Stimulated activated effector memory CD8-positive, alpha-beta T cell treated with anti-CD3 and anti-CD28 coated beads, Interleukin-12 subunit alpha, Interleukin-12 subunit beta, amount 100 ng/mL, for 72 hours (primary cell): Measurements from ENCODE around the gene ATP6V0B.

Experiments used
- ATAC-seq: fragments of 150-1000 bp; cut with Tn5 transposase; 2 replicates; pipeline ENCODE4 v1.10.0; 2021
- DNase-seq, 2 donors: peaks; one replicate each; pipeline ENCODE4 v3.0.0; 2021 to 2022; ENCODE audit warnings: low spot score in 2 of 2
- H3K27ac Mint-ChIP-seq: one replicate; pipeline ENCODE4 v1.8.0; 2022; ENCODE audit warnings: mild to moderate bottlenecking, mixed read lengths
- H3K36me3 Mint-ChIP-seq: one replicate; pipeline ENCODE4 v1.8.0; 2022; ENCODE audit warnings: mild to moderate bottlenecking, mixed read lengths
- H3K4me1 Mint-ChIP-seq: one replicate; pipeline ENCODE4 v1.8.0; 2022; ENCODE audit warnings: mixed read lengths
- H3K4me3 Mint-ChIP-seq: one replicate; pipeline ENCODE4 v1.8.0; 2022; ENCODE audit warnings: mild to moderate bottlenecking, mixed read lengths
- H3K9me3 Mint-ChIP-seq: one replicate; pipeline ENCODE4 v1.8.0; 2022; ENCODE audit warnings: mixed read lengths

The ATP6V0B gene

GRCh38 chr1:43983253-43983899 lies 8.6 kb downstream of the ATP6V0B start:
- ATAC-seq (no peak), DNase-seq (no peak)
- Mint-ChIP-seq H3K36me3 (peaks cover 25% of the 10 kb centered on the region), H3K9me3 (no peaks in the 10 kb centered on the region), H3K27ac (peak overlapping the region; percentile 76), H3K4me3 (no peak overlapping the region), H3K4me1 (peaks cover 37% of the 10 kb centered on the region)

GRCh38 chr1:43984855-43985254 lies 10.1 kb downstream of the ATP6V0B start:
- DNase-seq (no peak), ATAC-seq (no peak)
- H3K9me3 Mint-ChIP-seq = no peaks in the 10 kb centered on the region
- H3K4me1 Mint-ChIP-seq = peaks cover 28% of the 10 kb centered on the region
- H3K27ac Mint-ChIP-seq = no peak overlapping the region
- no peak overlapping the region for H3K4me3 Mint-ChIP-seq
- peaks cover 25% of the 10 kb centered on the region for H3K36me3 Mint-ChIP-seq

GRCh38 chr1:43985984-43986595 lies 11.3 kb downstream of the ATP6V0B start:
- no peak overlapping the region for H3K4me3 Mint-ChIP-seq
- H3K4me1 Mint-ChIP-seq = peaks cover 16% of the 10 kb centered on the region
- no peak overlapping the region for H3K27ac Mint-ChIP-seq
- no peak for ATAC-seq
- DNase-seq = no peak
- peaks cover 25% of the 10 kb centered on the region for H3K36me3 Mint-ChIP-seq
- H3K9me3 Mint-ChIP-seq = no peaks in the 10 kb centered on the region

- peaks cover 19% of the 10 kb centered on the region for H3K4me1 Mint-ChIP-seq
- no peak overlapping the region for H3K27ac Mint-ChIP-seq
- no peaks in the 10 kb centered on the region for H3K9me3 Mint-ChIP-seq
- ATAC-seq (no peak), DNase-seq (no peak)
- H3K36me3 Mint-ChIP-seq = peaks cover 28% of the 10 kb centered on the region
- no peak overlapping the region for H3K4me3 Mint-ChIP-seq
Observed at GRCh38 chr1:43986712-43987111, 12.0 kb downstream of the ATP6V0B start.

GRCh38 chr1:43987159-43987902 lies 12.6 kb downstream of the ATP6V0B start:
- Mint-ChIP-seq H3K36me3 (peaks cover 32% of the 10 kb centered on the region), H3K4me3 (no peak overlapping the region)

GRCh38 chr1:43990271-43991199 lies 15.8 kb downstream of the ATP6V0B start:
- peaks cover 14% of the 10 kb centered on the region for H3K4me1 Mint-ChIP-seq
- no peaks in the 10 kb centered on the region for H3K9me3 Mint-ChIP-seq
- H3K4me3 Mint-ChIP-seq = peak overlapping the region; percentile 88
- peak overlapping the region; percentile 86 for H3K27ac Mint-ChIP-seq
- H3K36me3 Mint-ChIP-seq = peaks cover 23% of the 10 kb centered on the region
- ATAC-seq (no peak), DNase-seq (no peak)

More at GRCh38 chr1:43987159-43987902, 12.6 kb downstream of the ATP6V0B start:
- ATAC-seq (no peak), DNase-seq (no peak)
- H3K9me3 Mint-ChIP-seq = no peaks in the 10 kb centered on the region
- peaks cover 23% of the 10 kb centered on the region for H3K4me1 Mint-ChIP-seq
- no peak overlapping the region for H3K27ac Mint-ChIP-seq

- Mint-ChIP-seq H3K36me3 (peaks cover 17% of the 10 kb centered on the region), H3K27ac (peak overlapping the region; percentile 86), H3K4me1 (peaks cover 14% of the 10 kb centered on the region), H3K9me3 (no peaks in the 10 kb centered on the region), H3K4me3 (peak overlapping the region; percentile 88)
- ATAC-seq (no peak), DNase-seq (no peak)
Observed at GRCh38 chr1:43991200-43991475, 16.4 kb downstream of the ATP6V0B start.

- H3K4me3 Mint-ChIP-seq = peak within 1 kb of the TSS; percentile 88
- peak within 1 kb of the TSS; percentile 86 for H3K27ac Mint-ChIP-seq
Observed at GRCh38 chr1:43991476-43992231, 16.9 kb downstream of the ATP6V0B start, which contains the start of gene CCDC24. Gene CCDC24, plus strand, starts transcription at chr1:43991599. Its CDS starts 280 bp downstream, at chr1:43991879.

GRCh38 chr1:43992232-43992995 lies 17.7 kb downstream of the ATP6V0B start:
- Mint-ChIP-seq H3K4me1 (peaks cover 14% of the 10 kb centered on the region), H3K36me3 (peaks cover 14% of the 10 kb centered on the region), H3K9me3 (no peaks in the 10 kb centered on the region), H3K27ac (peak overlapping the region; percentile 86), H3K4me3 (peak overlapping the region; percentile 88)
- no peak for ATAC-seq
- no peak for DNase-seq

More at GRCh38 chr1:43991476-43992231, 16.9 kb downstream of the ATP6V0B start, which contains the start of gene CCDC24:
- Mint-ChIP-seq H3K36me3 (peaks cover 14% of the 10 kb centered on the region), H3K9me3 (no peaks in the 10 kb centered on the region), H3K4me1 (peaks cover 14% of the 10 kb centered on the region)
- ATAC-seq (peak; percentile 88), DNase-seq (peak; percentile 65 to 88)

GRCh38 chr1:43993206-43993914 lies 18.6 kb downstream of the ATP6V0B start:
- peaks cover 14% of the 10 kb centered on the region for H3K36me3 Mint-ChIP-seq
- ATAC-seq (no peak), DNase-seq (no peak)
- H3K9me3 Mint-ChIP-seq = no peaks in the 10 kb centered on the region
- peaks cover 16% of the 10 kb centered on the region for H3K4me1 Mint-ChIP-seq
- H3K4me3 Mint-ChIP-seq = no peak overlapping the region
- no peak overlapping the region for H3K27ac Mint-ChIP-seq

GRCh38 chr1:43994071-43994470 lies 19.3 kb downstream of the ATP6V0B start:
- ATAC-seq (no peak), DNase-seq (no peak)
- H3K4me1 Mint-ChIP-seq = peaks cover 20% of the 10 kb centered on the region
- peaks cover 14% of the 10 kb centered on the region for H3K36me3 Mint-ChIP-seq
- no peaks in the 10 kb centered on the region for H3K9me3 Mint-ChIP-seq
- no peak overlapping the region for H3K27ac Mint-ChIP-seq
- no peak overlapping the region for H3K4me3 Mint-ChIP-seq

- DNase-seq = no peak
- Mint-ChIP-seq H3K4me1 (peaks cover 20% of the 10 kb centered on the region), H3K4me3 (no peak overlapping the region), H3K9me3 (no peaks in the 10 kb centered on the region), H3K27ac (no peak overlapping the region), H3K36me3 (peaks cover 14% of the 10 kb centered on the region)
- ATAC-seq = no peak
Observed at GRCh38 chr1:43994794-43995790, 20.3 kb downstream of the ATP6V0B start.
